ENCODE measurements around the gene CREB3L1.
A peak's percentile ranks its signal among the peaks of the same experiment; 100 is the strongest.

- peak; percentile 36; the same call in 1 of the 2 replicates for TF ChIP-seq CTCF (conservative IDR thresholded peaks at IDR 0.05; ENCODE audit: low read depth, low read length)
- TF ChIP-seq EZH2 (IDR thresholded peaks at IDR 0.05; ENCODE audit: low read length, unreplicated experiment): no peak
- no peak for TF ChIP-seq EZH2phosphoT487 (IDR thresholded peaks at IDR 0.05; ENCODE audit: borderline replicate concordance, low read length)
These were observed 45.3 kb downstream of the CREB3L1 start for GRCh38 chr11:46322759-46323158.
